Urinary bladder (tissue), 4 donors: ENCODE data around the gene SEC63. TPM values are rescaled to one million over a fixed set of nuclear protein-coding genes. Genes with fewer than 3 reads are reported as not detected.
"Not testable (repeated sequence)": the region's sequence is repeated elsewhere in the genome, so short reads cannot be mapped to it uniquely, and the experiment has no call there.

Source experiments
- DNase-seq: peaks from one replicate; pipeline ENCODE4 v3.0.0-alpha.2; 2015; ENCODE audit errors: extremely low spot score
- H3K27ac ChIP-seq: one replicate; pipeline ENCODE4 v1.5.1; 2013; ENCODE audit warnings: low read depth, mild to moderate bottlenecking, moderate library complexity
- H3K36me3 ChIP-seq: one replicate; pipeline ENCODE4 v1.6.1; 2013; ENCODE audit warnings: mild to moderate bottlenecking, moderate library complexity; ENCODE audit not compliant: insufficient read depth
- H3K4me1 ChIP-seq: one replicate; pipeline ENCODE4 v1.6.1; 2013; ENCODE audit warnings: mild to moderate bottlenecking, moderate library complexity; ENCODE audit not compliant: insufficient read depth
- H3K4me3 ChIP-seq: one replicate; pipeline ENCODE4 v1.5.1; 2013; ENCODE audit warnings: low read depth, low read length
- WGBS: extraction: QIAGEN DNeasy Blood & Tissue Kit; methylation state at CpG from one replicate; pipeline ENCODE4 v1.1.7; 2013; 5-methylcytosine and 5-hydroxymethylcytosine counted together
- polyA plus RNA-seq: library from polyadenylated mRNA; stranded (reverse); fragments of 200-250 nt; gene quantifications from one replicate; pipeline ENCODE4 v1.2.3, GENCODE V29; 2013
- total RNA-seq: library from RNA; depleted of rRNA; stranded (reverse); fragments of >200 nt; gene quantifications from one replicate; pipeline ENCODE4 v1.2.3, GENCODE V29; 2014
- donor health status: healthy with polysubstance abuse.
- donor health status: healthy.

SEC63 gene
- total and polyA plus RNA-seq, 2 donors: 28.2 to 85.4 TPM

- WGBS: 96% methylated on average over 3 of the region's 3 CpGs
- Histone ChIP-seq H3K27ac (no peak overlapping the region), H3K4me1 (no peaks in the 10 kb centered on the region), H3K36me3 (no peaks in the 10 kb centered on the region), H3K4me3 (no peak overlapping the region)
- no peak for DNase-seq
Observed at GRCh38 chr6:107932580-107932979, 25.4 kb downstream of the SEC63 start.

- H3K27ac ChIP-seq: no peak overlapping the region
- no peak overlapping the region for H3K4me3 ChIP-seq
- no peaks in the 10 kb centered on the region for H3K36me3 ChIP-seq
- no peak for DNase-seq
- WGBS: 96% methylated on average over 3 of the region's 3 CpGs
- no peaks in the 10 kb centered on the region for H3K4me1 ChIP-seq
Observed at GRCh38 chr6:107931894-107932293, 26.1 kb downstream of the SEC63 start.

- no peaks in the 10 kb centered on the region for H3K36me3 ChIP-seq
- no peak for DNase-seq
- H3K4me3 ChIP-seq: no peak overlapping the region
- 89% methylated on average over 2 of the region's 2 CpGs for WGBS
- no peak overlapping the region for H3K27ac ChIP-seq
- no peaks in the 10 kb centered on the region for H3K4me1 ChIP-seq
Observed at GRCh38 chr6:107928984-107929383, 29.0 kb downstream of the SEC63 start.

GRCh38 chr6:107926697-107927544 is 31.1 kb downstream of the SEC63 start:
- H3K4me1 ChIP-seq, H3K36me3 ChIP-seq, H3K27ac ChIP-seq, DNase-seq, H3K4me3 ChIP-seq: not testable (repeated sequence)
- 68% methylated on average over 10 of the region's 10 CpGs for WGBS

GRCh38 chr6:107917451-107918375 is 40.3 kb downstream of the SEC63 start:
- peaks cover 2% of the 10 kb centered on the region for H3K36me3 ChIP-seq
- H3K4me1 ChIP-seq: no peaks in the 10 kb centered on the region
- H3K4me3 ChIP-seq: no peak overlapping the region
- no peak overlapping the region for H3K27ac ChIP-seq
- WGBS: 94% methylated on average over 9 of the region's 9 CpGs
- no peak for DNase-seq

GRCh38 chr6:107916961-107917360 is 41.0 kb downstream of the SEC63 start:
- not testable (repeated sequence) for H3K36me3 ChIP-seq, DNase-seq, H3K4me1 ChIP-seq, H3K27ac ChIP-seq, H3K4me3 ChIP-seq
- WGBS: 98% methylated on average over 6 of the region's 6 CpGs

GRCh38 chr6:107911692-107912091 is 46.3 kb downstream of the SEC63 start:
- peaks cover 2% of the 10 kb centered on the region for H3K36me3 ChIP-seq
- H3K4me1 ChIP-seq: no peaks in the 10 kb centered on the region
- no peak overlapping the region for H3K27ac ChIP-seq
- 92% methylated on average over 1 of the region's 1 CpG for WGBS
- no peak overlapping the region for H3K4me3 ChIP-seq
- no peak for DNase-seq

GRCh38 chr6:107894809-107895396 is 63.1 kb downstream of the SEC63 start:
- Histone ChIP-seq H3K4me1 (no peaks in the 10 kb centered on the region), H3K36me3 (peaks cover 6% of the 10 kb centered on the region), H3K27ac (no peak overlapping the region), H3K4me3 (no peak overlapping the region)
- no peak for DNase-seq

GRCh38 chr6:107890431-107890830 is 67.6 kb downstream of the SEC63 start:
- not testable (repeated sequence) for H3K4me1 ChIP-seq, H3K36me3 ChIP-seq, H3K27ac ChIP-seq, DNase-seq, H3K4me3 ChIP-seq
- 98% methylated on average over 4 of the region's 4 CpGs for WGBS

- H3K4me1 ChIP-seq, H3K27ac ChIP-seq, H3K36me3 ChIP-seq, DNase-seq, H3K4me3 ChIP-seq: not testable (repeated sequence)
- WGBS: 98% methylated on average over 5 of the region's 5 CpGs
Observed at GRCh38 chr6:107885950-107886349, 72.1 kb downstream of the SEC63 start.

- no peaks in the 10 kb centered on the region for H3K4me1 ChIP-seq
- H3K36me3 ChIP-seq: peaks cover 6% of the 10 kb centered on the region
- 71% methylated on average over 3 of the region's 3 CpGs for WGBS
- no peak for DNase-seq
- no peak overlapping the region for H3K27ac ChIP-seq
- no peak overlapping the region for H3K4me3 ChIP-seq
Observed at GRCh38 chr6:107879941-107880340, 78.1 kb downstream of the SEC63 start.

GRCh38 chr6:107877968-107878367 is 80.0 kb downstream of the SEC63 start:
- DNase-seq: no peak
- no peaks in the 10 kb centered on the region for H3K4me1 ChIP-seq
- peaks cover 6% of the 10 kb centered on the region for H3K36me3 ChIP-seq
- no peak overlapping the region for H3K4me3 ChIP-seq
- 100% methylated on average over 1 of the region's 1 CpG for WGBS
- no peak overlapping the region for H3K27ac ChIP-seq

GRCh38 chr6:107871976-107872375 is 86.0 kb downstream of the SEC63 start:
- H3K27ac ChIP-seq: no peak overlapping the region
- 90% methylated on average over 2 of the region's 2 CpGs for WGBS

More at GRCh38 chr6:107871976-107872375, 86.0 kb downstream of the SEC63 start:
- no peak for DNase-seq
- Histone ChIP-seq H3K36me3 (no peaks in the 10 kb centered on the region), H3K4me1 (no peaks in the 10 kb centered on the region), H3K4me3 (no peak overlapping the region)
